OCI-LY3 (cell line): ENCODE measurements around the gene CXCL14.

Source experiments
- H2AFZ ChIP-seq: fragments of 200-600, 300-600 bp; shearing (Covaris generic); 2 replicates; pipeline ENCODE4 v1.6.0; 2014; ENCODE audit warnings: antibody characterized with exemption, low read depth, low read length
- H3K27ac ChIP-seq: fragments of 200-600, 300-600 bp; sonication (generic); 2 replicates; pipeline ENCODE4 v1.5.1; 2014; ENCODE audit warnings: mild to moderate bottlenecking, low read length, moderate library complexity, mixed read lengths
- H3K27me3 ChIP-seq: fragments of 200-600, 300-600 bp; sonication (generic); 2 replicates; pipeline ENCODE4 v1.6.1; 2014; ENCODE audit warnings: low read depth, low read length, mixed read lengths
- H3K36me3 ChIP-seq: fragments of 200-600, 300-600 bp; sonication (generic); replicated peaks from 2 replicates; pipeline ENCODE3; 2014; ENCODE audit warnings: low read depth, low read length, mixed read lengths
- H3K4me1 ChIP-seq: fragments of 300-600, 200-600 bp; sonication (generic); 2 replicates; pipeline ENCODE4 v1.6.1; 2014; ENCODE audit warnings: low read length, mixed read lengths
- H3K4me2 ChIP-seq: fragments of 200-600, 300-600 bp; sonication (generic); 2 replicates; pipeline ENCODE4 v1.6.1; 2014; ENCODE audit warnings: low read length, mixed read lengths
- H3K4me3 ChIP-seq: fragments of 300-600, 200-600 bp; sonication (generic); 2 replicates; pipeline ENCODE4 v1.5.1; 2014; ENCODE audit warnings: antibody characterized with exemption, mild to moderate bottlenecking, low read length, moderate library complexity
- H3K79me2 ChIP-seq: fragments of 300-600, 200-600 bp; shearing (Covaris generic); 2 replicates; pipeline ENCODE4 v1.6.1; 2014; ENCODE audit warnings: mild to moderate bottlenecking, low read length, mixed read lengths
- H3K9ac ChIP-seq: fragments of 300-600, 200-600 bp; shearing (Covaris generic); 2 replicates; pipeline ENCODE4 v1.6.0; 2014; ENCODE audit warnings: mild to moderate bottlenecking, low read length, moderate library complexity
- H3K9me3 ChIP-seq: fragments of 200-600, 300-600 bp; shearing (Covaris generic); 2 replicates; pipeline ENCODE4 v1.6.1; 2014; ENCODE audit warnings: low read length, mixed read lengths; ENCODE audit not compliant: insufficient read depth
- H4K20me1 ChIP-seq: fragments of 200-600, 300-600 bp; sonication (generic); 2 replicates; pipeline ENCODE4 v1.6.1; 2016; ENCODE audit warnings: low read length, mixed read lengths; ENCODE audit not compliant: insufficient read depth
- EZH2phosphoT487 ChIP-seq: fragments of 200-600 bp; shearing (Covaris generic); IDR thresholded peaks from 2 replicates; pipeline ENCODE4 v1.6.1; 2018; ENCODE audit warnings: antibody characterized with exemption, mixed run types, low read depth
- TF ChIP-seq, protein P1 (sequence below): fragments of 200-600, 300-600 bp; sonication (generic); IDR thresholded peaks from 2 replicates; pipeline ENCODE4 v1.5.1; 2014; ENCODE audit warnings: antibody characterized with exemption, low read length, low read depth

Gene CXCL14

GRCh38 chr5:135596788-135597187, 18.0 kb upstream of the CXCL14 start:
- no peak for TF ChIP-seq EZH2phosphoT487
- TF ChIP-seq, protein P1, sequence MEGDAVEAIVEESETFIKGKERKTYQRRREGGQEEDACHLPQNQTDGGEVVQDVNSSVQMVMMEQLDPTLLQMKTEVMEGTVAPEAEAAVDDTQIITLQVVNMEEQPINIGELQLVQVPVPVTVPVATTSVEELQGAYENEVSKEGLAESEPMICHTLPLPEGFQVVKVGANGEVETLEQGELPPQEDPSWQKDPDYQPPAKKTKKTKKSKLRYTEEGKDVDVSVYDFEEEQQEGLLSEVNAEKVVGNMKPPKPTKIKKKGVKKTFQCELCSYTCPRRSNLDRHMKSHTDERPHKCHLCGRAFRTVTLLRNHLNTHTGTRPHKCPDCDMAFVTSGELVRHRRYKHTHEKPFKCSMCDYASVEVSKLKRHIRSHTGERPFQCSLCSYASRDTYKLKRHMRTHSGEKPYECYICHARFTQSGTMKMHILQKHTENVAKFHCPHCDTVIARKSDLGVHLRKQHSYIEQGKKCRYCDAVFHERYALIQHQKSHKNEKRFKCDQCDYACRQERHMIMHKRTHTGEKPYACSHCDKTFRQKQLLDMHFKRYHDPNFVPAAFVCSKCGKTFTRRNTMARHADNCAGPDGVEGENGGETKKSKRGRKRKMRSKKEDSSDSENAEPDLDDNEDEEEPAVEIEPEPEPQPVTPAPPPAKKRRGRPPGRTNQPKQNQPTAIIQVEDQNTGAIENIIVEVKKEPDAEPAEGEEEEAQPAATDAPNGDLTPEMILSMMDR = no peak
- Histone ChIP-seq H4K20me1 (no peaks in the 10 kb centered on the region), H3K27ac (no peak overlapping the region), H3K36me3 (no peaks in the 10 kb centered on the region), H3K4me3 (no peak overlapping the region), H2AFZ (no peak overlapping the region), H3K79me2 (no peaks in the 10 kb centered on the region), H3K9ac (no peak overlapping the region), H3K27me3 (no peaks in the 10 kb centered on the region), H3K4me1 (no peaks in the 10 kb centered on the region), H3K9me3 (no peaks in the 10 kb centered on the region), H3K4me2 (no peak overlapping the region)

- Histone ChIP-seq H4K20me1 (no peaks in the 10 kb centered on the region), H3K27me3 (no peaks in the 10 kb centered on the region), H3K4me3 (no peak overlapping the region), H3K9ac (no peak overlapping the region), H3K9me3 (no peaks in the 10 kb centered on the region), H3K4me1 (no peaks in the 10 kb centered on the region), H3K79me2 (no peaks in the 10 kb centered on the region), H3K4me2 (no peak overlapping the region), H2AFZ (no peak overlapping the region), H3K27ac (no peak overlapping the region), H3K36me3 (no peaks in the 10 kb centered on the region)
- TF ChIP-seq, protein P1 = no peak
Observed at GRCh38 chr5:135596157-135596763, 17.5 kb upstream of the CXCL14 start.

DNA sequence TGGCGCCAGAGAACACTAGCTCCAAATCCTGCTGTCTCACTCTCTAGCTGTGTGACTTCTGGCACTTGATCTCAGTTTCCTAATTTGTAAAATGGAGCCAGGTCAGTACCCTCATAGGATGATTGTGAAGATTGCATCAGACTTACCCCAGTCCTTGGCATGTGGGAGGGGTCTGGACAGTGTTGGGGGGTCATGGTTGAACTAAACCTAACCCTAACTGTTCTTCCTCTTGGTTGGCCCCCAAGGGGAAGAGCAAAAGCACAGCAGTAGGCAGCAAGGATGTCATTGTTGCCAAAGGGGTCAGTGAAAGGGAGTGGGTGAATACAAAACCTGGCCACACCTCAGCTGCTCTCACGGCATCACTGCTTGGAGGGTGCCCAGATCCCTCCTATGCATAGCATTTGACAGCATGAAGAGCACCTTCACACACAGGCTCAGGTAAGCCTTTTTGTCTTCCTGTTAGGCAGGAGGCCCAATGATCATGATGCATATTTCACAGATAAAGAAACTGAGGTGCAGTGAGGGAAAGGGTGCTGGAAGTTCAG, 15.7 kb upstream of the CXCL14 start:
- no peak overlapping the region for H3K27ac ChIP-seq
- no peaks in the 10 kb centered on the region for H3K4me1 ChIP-seq
- H2AFZ ChIP-seq = no peak overlapping the region
- H3K36me3 ChIP-seq = no peaks in the 10 kb centered on the region
- no peak overlapping the region for H3K4me2 ChIP-seq
- H4K20me1 ChIP-seq = no peaks in the 10 kb centered on the region
- H3K9ac ChIP-seq = no peak overlapping the region
- H3K79me2 ChIP-seq = no peaks in the 10 kb centered on the region
- no peak overlapping the region for H3K4me3 ChIP-seq
- TF ChIP-seq, protein P1 = no peak
- TF ChIP-seq EZH2phosphoT487 = no peak
- no peaks in the 10 kb centered on the region for H3K27me3 ChIP-seq
- no peaks in the 10 kb centered on the region for H3K9me3 ChIP-seq

DNA sequence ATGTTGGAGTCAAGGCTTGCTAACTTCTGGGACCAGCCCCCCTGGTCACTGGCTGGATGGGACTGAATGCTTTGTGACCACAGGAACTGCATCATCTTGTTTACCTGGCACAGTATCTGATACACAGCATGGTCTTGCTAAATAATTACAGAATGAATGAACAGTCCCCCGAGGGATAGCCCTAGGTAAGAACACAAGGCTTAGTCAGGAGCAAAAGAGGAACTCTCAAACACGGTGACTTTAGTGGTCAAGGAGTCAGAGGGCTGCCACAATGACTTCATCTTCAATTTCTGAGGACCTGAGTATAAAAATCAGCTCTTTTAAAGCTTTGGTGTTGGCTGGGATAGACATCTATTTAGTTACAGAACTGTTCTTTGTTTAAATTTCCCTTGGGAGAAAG, 15.1 kb upstream of the CXCL14 start:
- Histone ChIP-seq H3K36me3 (no peaks in the 10 kb centered on the region), H3K4me1 (no peaks in the 10 kb centered on the region), H2AFZ (no peak overlapping the region), H3K4me3 (no peak overlapping the region), H3K27me3 (no peaks in the 10 kb centered on the region), H3K27ac (no peak overlapping the region), H3K9me3 (no peaks in the 10 kb centered on the region), H3K4me2 (no peak overlapping the region), H3K9ac (no peak overlapping the region), H3K79me2 (no peaks in the 10 kb centered on the region), H4K20me1 (no peaks in the 10 kb centered on the region)
- TF ChIP-seq, protein P1 = no peak
- TF ChIP-seq EZH2phosphoT487 = no peak
